Stimulated activated naive CD8-positive, alpha-beta T cell treated with anti-CD3 and anti-CD28 coated beads, Interleukin-15, Interleukin-2, amounts not matched to agents 100 ng/mL and 50 ng/mL, for 24 hours (primary cell): ENCODE data around the gene WDFY1.
"Not testable (repeated sequence)": the region's sequence is repeated elsewhere in the genome, so short reads cannot be mapped to it uniquely, and the experiment has no call there.

Source experiments
- H3K27ac Mint-ChIP-seq: one replicate; pipeline ENCODE4 v1.8.0; 2021; ENCODE audit warnings: mild to moderate bottlenecking, mixed read lengths
- H3K27me3 Mint-ChIP-seq: one replicate; pipeline ENCODE4 v1.8.0; 2021; ENCODE audit warnings: mixed read lengths
- H3K36me3 Mint-ChIP-seq: one replicate; pipeline ENCODE4 v1.8.0; 2021; ENCODE audit warnings: low read depth, mixed read lengths
- H3K4me1 Mint-ChIP-seq: one replicate; pipeline ENCODE4 v1.8.0; 2021; ENCODE audit warnings: low read depth, mixed read lengths
- H3K4me3 Mint-ChIP-seq: one replicate; pipeline ENCODE4 v1.8.0; 2021; ENCODE audit warnings: mild to moderate bottlenecking, mixed read lengths
- H3K9me3 Mint-ChIP-seq: one replicate; pipeline ENCODE4 v1.8.0; 2021; ENCODE audit warnings: mixed read lengths

WDFY1 gene

GRCh38 chr2:223945755-223946154, 620 bp upstream of the WDFY1 start:
- no peaks in the 10 kb centered on the region for H3K27me3 Mint-ChIP-seq
- peaks cover 9% of the 10 kb centered on the region for H3K36me3 Mint-ChIP-seq
- peak overlapping the region; percentile 60 for H3K27ac Mint-ChIP-seq
- peak overlapping the region; percentile 89 for H3K4me3 Mint-ChIP-seq
- peaks cover 66% of the 10 kb centered on the region for H3K4me1 Mint-ChIP-seq
- H3K9me3 Mint-ChIP-seq, result peaks cover 4% of the 10 kb centered on the region

DNA sequence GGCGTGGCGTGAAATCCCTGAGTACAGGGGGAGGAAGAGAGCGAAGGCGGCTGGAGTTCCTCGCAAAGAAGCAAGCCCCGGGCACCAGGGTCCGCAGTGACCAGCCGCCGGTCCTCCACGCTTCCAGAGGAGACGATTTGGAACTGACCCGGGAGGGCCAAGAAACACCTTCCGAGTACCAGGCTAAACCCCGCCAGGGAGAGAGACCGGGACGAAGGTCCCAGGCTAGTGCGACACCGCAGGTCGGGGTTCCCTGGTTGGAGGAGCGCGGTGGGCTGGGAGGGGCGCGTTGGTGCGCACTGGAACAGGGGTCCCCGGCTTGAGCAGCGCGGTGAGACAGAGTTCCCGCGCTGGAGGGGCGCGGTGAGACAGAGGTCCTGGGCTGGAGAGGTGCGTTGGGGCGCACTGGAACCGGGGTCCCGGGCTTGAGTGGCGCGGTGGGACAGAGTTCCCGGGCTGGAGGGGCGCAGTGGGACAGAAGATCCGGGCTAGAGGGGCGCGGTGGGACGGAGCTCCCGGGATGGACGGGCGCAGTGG, 901 bp downstream of the WDFY1 start:
- H3K27me3 Mint-ChIP-seq, result no peaks in the 10 kb centered on the region
- peaks cover 21% of the 10 kb centered on the region for H3K36me3 Mint-ChIP-seq
- H3K9me3 Mint-ChIP-seq, result peaks cover 10% of the 10 kb centered on the region
- peaks cover 65% of the 10 kb centered on the region for H3K4me1 Mint-ChIP-seq
- H3K27ac Mint-ChIP-seq, result peak overlapping the region; percentile 86
- peak overlapping the region; percentile 89 for H3K4me3 Mint-ChIP-seq

DNA sequence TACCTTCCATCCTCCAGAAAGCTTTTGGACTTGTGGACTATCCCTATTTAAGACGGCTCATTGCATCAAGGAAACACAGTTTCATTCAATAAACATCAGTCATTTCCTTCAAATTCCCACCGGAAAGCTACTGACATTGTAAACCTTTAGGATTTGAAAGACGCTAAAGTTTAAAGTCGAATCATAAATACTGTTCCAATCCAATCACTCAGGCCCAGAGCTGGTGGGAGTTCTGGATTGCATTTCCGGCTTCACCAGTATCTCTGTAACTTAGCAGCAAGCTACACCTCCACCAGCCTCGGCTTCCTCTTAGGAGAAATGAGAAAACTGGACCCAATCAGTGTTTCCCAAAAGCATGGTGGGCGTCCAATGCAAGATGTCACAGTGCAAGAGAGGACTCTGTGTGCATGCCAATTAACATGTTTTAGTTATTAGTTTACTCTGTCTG, 1.6 kb downstream of the WDFY1 start:
- H3K36me3 Mint-ChIP-seq, result peaks cover 25% of the 10 kb centered on the region
- H3K4me3 Mint-ChIP-seq, result peak overlapping the region; percentile 89
- no peaks in the 10 kb centered on the region for H3K27me3 Mint-ChIP-seq
- H3K27ac Mint-ChIP-seq, result peak overlapping the region; percentile 86
- peaks cover 66% of the 10 kb centered on the region for H3K4me1 Mint-ChIP-seq
- peaks cover 11% of the 10 kb centered on the region for H3K9me3 Mint-ChIP-seq

- H3K36me3 Mint-ChIP-seq, result peaks cover 25% of the 10 kb centered on the region
- H3K27me3 Mint-ChIP-seq, result no peaks in the 10 kb centered on the region
- peaks cover 11% of the 10 kb centered on the region for H3K9me3 Mint-ChIP-seq
- peaks cover 67% of the 10 kb centered on the region for H3K4me1 Mint-ChIP-seq
- H3K4me3 Mint-ChIP-seq, result peak overlapping the region; percentile 89
- peak overlapping the region; percentile 53 for H3K27ac Mint-ChIP-seq
These were observed 2.0 kb downstream of the WDFY1 start for GRCh38 chr2:223943135-223943534.

GRCh38 chr2:223941579-223942277, 3.4 kb downstream of the WDFY1 start:
- Mint-ChIP-seq H3K36me3 (peaks cover 28% of the 10 kb centered on the region), H3K4me1 (peaks cover 75% of the 10 kb centered on the region), H3K27me3 (no peaks in the 10 kb centered on the region), H3K27ac (peak overlapping the region; percentile 88), H3K4me3 (peak overlapping the region; percentile 20), H3K9me3 (peaks cover 11% of the 10 kb centered on the region)

- peaks cover 34% of the 10 kb centered on the region for H3K36me3 Mint-ChIP-seq
- not testable (repeated sequence) for H3K27me3 Mint-ChIP-seq, H3K4me3 Mint-ChIP-seq
- H3K9me3 Mint-ChIP-seq, result peaks cover 11% of the 10 kb centered on the region
- peak overlapping the region; percentile 74 for H3K27ac Mint-ChIP-seq
- peaks cover 82% of the 10 kb centered on the region for H3K4me1 Mint-ChIP-seq
These were observed 5.7 kb downstream of the WDFY1 start for GRCh38 chr2:223939438-223939837.

GRCh38 chr2:223937535-223937934, 7.6 kb downstream of the WDFY1 start:
- Mint-ChIP-seq H3K27ac (peak overlapping the region; percentile 80), H3K36me3 (peaks cover 30% of the 10 kb centered on the region), H3K4me1 (peaks cover 87% of the 10 kb centered on the region), H3K9me3 (peaks cover 11% of the 10 kb centered on the region), H3K27me3 (no peaks in the 10 kb centered on the region), H3K4me3 (no peak overlapping the region)

DNA sequence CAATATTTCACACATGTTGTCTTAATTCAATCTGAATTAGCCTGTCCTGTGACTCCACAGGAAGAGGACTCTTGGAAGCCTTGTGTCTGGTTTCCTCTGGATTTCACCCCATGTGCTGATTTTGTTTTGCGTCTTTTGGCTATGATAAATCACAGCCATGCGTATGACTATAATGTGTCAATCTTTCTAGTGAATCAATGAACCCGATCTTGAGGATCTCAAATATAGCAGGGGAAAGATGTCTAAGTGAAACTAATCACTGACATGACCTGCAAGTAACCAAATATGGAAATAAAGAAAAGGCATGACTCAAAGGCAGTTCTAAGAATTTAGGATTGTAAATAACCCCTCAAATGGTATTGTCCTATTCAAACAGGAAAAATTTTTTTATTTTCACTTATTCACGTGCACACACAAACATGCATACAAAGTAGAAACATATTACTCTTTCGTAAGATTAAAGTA, 8.2 kb downstream of the WDFY1 start:
- peak overlapping the region; percentile 80 for H3K27ac Mint-ChIP-seq
- no peaks in the 10 kb centered on the region for H3K27me3 Mint-ChIP-seq

GRCh38 chr2:223935459-223936125, 9.5 kb downstream of the WDFY1 start:
- H3K9me3 Mint-ChIP-seq, result peaks cover 7% of the 10 kb centered on the region
- peaks cover 86% of the 10 kb centered on the region for H3K4me1 Mint-ChIP-seq
- H3K4me3 Mint-ChIP-seq, result no peak overlapping the region
- H3K27ac Mint-ChIP-seq, result peak overlapping the region; percentile 34
- H3K27me3 Mint-ChIP-seq, result no peaks in the 10 kb centered on the region
- H3K36me3 Mint-ChIP-seq, result peaks cover 25% of the 10 kb centered on the region

More for the DNA sequence above, 8.2 kb downstream of the WDFY1 start:
- H3K4me3 Mint-ChIP-seq, result peak overlapping the region; percentile 10
- peaks cover 11% of the 10 kb centered on the region for H3K9me3 Mint-ChIP-seq
- H3K36me3 Mint-ChIP-seq, result peaks cover 30% of the 10 kb centered on the region
- H3K4me1 Mint-ChIP-seq, result peaks cover 88% of the 10 kb centered on the region

- H3K27ac Mint-ChIP-seq, result no peak overlapping the region
- peaks cover 7% of the 10 kb centered on the region for H3K9me3 Mint-ChIP-seq
- H3K4me3 Mint-ChIP-seq, result no peak overlapping the region
- H3K36me3 Mint-ChIP-seq, result peaks cover 19% of the 10 kb centered on the region
- no peaks in the 10 kb centered on the region for H3K27me3 Mint-ChIP-seq
- H3K4me1 Mint-ChIP-seq, result peaks cover 87% of the 10 kb centered on the region
These were observed 10.3 kb downstream of the WDFY1 start for GRCh38 chr2:223934870-223935269.

- Mint-ChIP-seq H3K4me3 (no peak overlapping the region), H3K36me3 (peaks cover 9% of the 10 kb centered on the region), H3K4me1 (peaks cover 83% of the 10 kb centered on the region), H3K27ac (no peak overlapping the region), H3K9me3 (no peaks in the 10 kb centered on the region), H3K27me3 (no peaks in the 10 kb centered on the region)
These were observed 12.0 kb downstream of the WDFY1 start for GRCh38 chr2:223932816-223933800.

DNA sequence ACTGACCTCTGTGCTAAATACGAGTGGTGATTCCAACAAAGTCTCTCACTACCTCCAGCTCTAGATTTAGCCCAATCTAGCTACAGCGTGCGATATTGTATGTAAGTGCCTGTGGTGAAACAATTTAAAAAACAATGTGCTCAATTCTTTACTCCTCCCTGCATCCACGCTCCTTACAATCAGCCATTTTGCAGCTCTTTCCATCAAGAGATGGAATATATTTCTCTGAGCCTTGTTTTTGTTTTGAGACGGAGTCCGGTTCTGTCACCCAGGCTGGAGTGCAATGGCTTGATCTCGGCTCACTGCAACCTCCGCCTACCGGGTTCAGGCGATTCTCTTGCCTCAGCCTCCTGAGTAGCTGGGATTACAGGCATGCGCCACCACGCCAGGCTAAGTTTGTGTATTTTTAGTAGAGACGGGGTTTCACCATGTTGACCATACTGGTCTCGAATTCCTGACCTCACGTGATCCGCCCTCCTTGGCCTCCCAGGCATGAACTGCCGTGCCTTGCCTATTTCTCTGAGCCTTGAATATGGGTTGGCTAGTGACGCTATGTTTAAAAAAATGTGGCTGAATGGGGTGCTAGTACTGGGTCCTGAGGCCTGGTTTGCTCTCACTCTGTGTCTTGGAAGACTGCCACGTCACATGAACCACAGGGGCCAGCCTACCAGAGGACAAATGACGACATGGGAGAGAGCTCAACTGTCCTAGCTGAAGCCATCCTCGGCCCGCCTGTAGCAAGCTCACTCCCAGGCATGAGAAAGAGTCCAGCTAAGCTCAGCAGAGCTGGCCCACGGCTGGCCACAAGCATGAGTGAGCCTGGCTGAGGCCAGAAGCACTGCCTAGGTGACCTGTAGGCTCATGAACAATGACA, 14.8 kb downstream of the WDFY1 start:
- H3K36me3 Mint-ChIP-seq, result no peaks in the 10 kb centered on the region
- peaks cover 63% of the 10 kb centered on the region for H3K4me1 Mint-ChIP-seq
- H3K27me3 Mint-ChIP-seq, result no peaks in the 10 kb centered on the region
- peak overlapping the region; percentile 49 for H3K27ac Mint-ChIP-seq
- H3K9me3 Mint-ChIP-seq, result no peaks in the 10 kb centered on the region
- H3K4me3 Mint-ChIP-seq, result peak overlapping the region; percentile 54

DNA sequence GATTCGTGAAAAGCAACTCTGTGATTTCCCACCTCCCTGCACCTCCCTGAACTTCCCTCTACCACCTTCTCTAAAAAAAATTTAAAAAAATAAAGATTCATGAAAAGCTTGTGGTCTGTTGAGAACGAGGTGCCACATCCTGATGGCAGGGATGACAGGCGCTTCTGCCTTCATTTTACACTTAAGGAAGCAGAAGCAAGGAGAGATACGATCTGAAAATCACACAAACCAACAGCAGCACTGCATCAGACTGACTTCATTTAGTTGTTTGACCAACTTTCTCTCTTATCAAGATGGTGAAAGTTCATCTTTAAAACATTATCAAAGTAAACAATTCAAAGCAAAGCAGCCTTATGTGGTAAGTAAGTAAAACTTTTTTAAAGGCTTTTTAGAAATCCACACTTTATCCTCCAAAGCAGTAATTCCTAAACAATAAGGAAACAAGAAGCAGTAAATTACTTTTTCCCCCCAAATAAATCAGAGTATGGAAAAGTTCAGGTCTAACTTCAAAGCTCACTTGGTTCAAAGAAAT, 15.5 kb downstream of the WDFY1 start:
- Mint-ChIP-seq H3K36me3 (no peaks in the 10 kb centered on the region), H3K27me3 (no peaks in the 10 kb centered on the region), H3K27ac (peak overlapping the region; percentile 61), H3K4me1 (peaks cover 56% of the 10 kb centered on the region), H3K4me3 (peak overlapping the region; percentile 54), H3K9me3 (no peaks in the 10 kb centered on the region)
